ENCODE data around the gene KCNMA1.
"Not testable (repeated sequence)": the region's sequence is repeated elsewhere in the genome, so short reads cannot be mapped to it uniquely, and the experiment has no call there.

The KCNMA1 gene

GRCh38 chr10:77519791-77520190 is 117.8 kb downstream of the KCNMA1 start:
- not testable (repeated sequence) for H3K4me3 ChIP-seq (ENCODE audit: low read length); H3K27me3 ChIP-seq (ENCODE audit: control insufficient read depth, insufficient read depth, low read length); H3K27ac ChIP-seq (ENCODE audit: low read length); H3K36me3 ChIP-seq (ENCODE audit: control insufficient read depth, low read depth, low read length); H3K9ac ChIP-seq (ENCODE audit: low read length); H3K4me1 ChIP-seq (ENCODE audit: control insufficient read depth, low read depth, low read length); H3K9me3 ChIP-seq (ENCODE audit: control insufficient read depth, low read depth, low read length)

DNA sequence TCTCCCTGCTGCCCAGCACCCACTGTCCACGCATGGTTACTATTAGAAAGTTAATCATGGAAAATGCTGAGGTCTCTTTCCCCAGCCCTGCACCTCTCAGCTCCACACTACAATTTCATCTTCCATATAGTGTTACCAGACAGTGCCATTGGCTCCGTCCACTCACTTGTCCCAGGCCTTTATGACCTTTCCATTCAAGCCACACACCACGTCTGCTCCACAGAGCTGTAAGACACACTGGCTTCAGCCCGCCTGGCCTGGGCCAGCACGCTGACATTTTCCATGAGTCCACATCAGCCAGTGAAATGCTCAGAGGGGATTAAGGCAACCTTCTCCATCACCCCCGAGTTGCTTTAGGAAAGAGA is 118.7 kb downstream of the KCNMA1 start:
- Histone ChIP-seq H3K9ac (ENCODE audit: low read length) (no peak overlapping the region), H3K4me3 (ENCODE audit: low read length) (no peak overlapping the region), H3K27ac (ENCODE audit: low read length) (no peak overlapping the region), H3K27me3 (ENCODE audit: control insufficient read depth, insufficient read depth, low read length) (no peaks in the 10 kb centered on the region), H3K36me3 (ENCODE audit: control insufficient read depth, low read depth, low read length) (no peaks in the 10 kb centered on the region), H3K4me1 (ENCODE audit: control insufficient read depth, low read depth, low read length) (peaks cover 7% of the 10 kb centered on the region), H3K9me3 (ENCODE audit: control insufficient read depth, low read depth, low read length) (no peaks in the 10 kb centered on the region)

DNA sequence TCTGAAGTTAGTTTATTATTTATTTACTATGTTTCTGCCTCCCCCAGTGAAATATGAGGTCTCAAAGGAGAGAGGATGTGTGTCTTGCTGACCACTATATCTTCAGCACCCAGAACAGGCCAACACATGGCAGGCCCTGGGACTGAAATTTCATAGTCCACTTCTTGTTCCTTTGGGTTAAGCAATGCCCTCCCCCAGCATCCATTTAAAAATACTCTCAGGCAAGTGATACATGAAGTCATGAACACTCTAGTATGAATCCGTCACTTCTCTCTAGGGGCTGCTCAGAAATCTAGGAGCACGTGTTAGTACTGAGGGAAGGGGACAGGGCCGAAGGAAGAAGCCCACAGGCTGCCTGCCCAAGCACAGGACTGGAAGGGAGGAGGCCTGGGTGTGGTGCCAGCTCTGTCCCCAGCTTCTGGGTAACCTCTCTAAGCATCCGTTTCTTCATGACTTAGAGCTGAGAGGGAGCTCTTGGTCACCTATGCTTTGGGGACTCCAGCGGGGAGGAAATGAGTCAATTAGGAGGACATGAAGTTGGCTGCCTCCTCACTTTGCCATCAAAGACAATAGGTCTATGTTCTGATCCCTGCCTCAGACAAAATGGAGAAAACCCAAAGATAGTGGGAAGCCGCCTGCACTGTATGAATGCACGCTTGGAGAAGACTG is 119.2 kb downstream of the KCNMA1 start:
- H3K9ac ChIP-seq (ENCODE audit: low read length), result no peak overlapping the region

GRCh38 chr10:77516575-77516974 is 121.0 kb downstream of the KCNMA1 start:
- Histone ChIP-seq H3K27me3 (ENCODE audit: control insufficient read depth, insufficient read depth, low read length) (no peaks in the 10 kb centered on the region), H3K4me1 (ENCODE audit: control insufficient read depth, low read depth, low read length) (peaks cover 11% of the 10 kb centered on the region), H3K27ac (ENCODE audit: low read length) (no peak overlapping the region), H3K36me3 (ENCODE audit: control insufficient read depth, low read depth, low read length) (no peaks in the 10 kb centered on the region), H3K4me3 (ENCODE audit: low read length) (no peak overlapping the region), H3K9me3 (ENCODE audit: control insufficient read depth, low read depth, low read length) (no peaks in the 10 kb centered on the region), H3K9ac (ENCODE audit: low read length) (no peak overlapping the region)

More for the DNA sequence above, 119.2 kb downstream of the KCNMA1 start:
- H3K27me3 ChIP-seq (ENCODE audit: control insufficient read depth, insufficient read depth, low read length), result no peaks in the 10 kb centered on the region
- no peaks in the 10 kb centered on the region for H3K9me3 ChIP-seq (ENCODE audit: control insufficient read depth, low read depth, low read length)
- H3K4me1 ChIP-seq (ENCODE audit: control insufficient read depth, low read depth, low read length), result peaks cover 10% of the 10 kb centered on the region
- H3K27ac ChIP-seq (ENCODE audit: low read length), result no peak overlapping the region
- no peak overlapping the region for H3K4me3 ChIP-seq (ENCODE audit: low read length)
- H3K36me3 ChIP-seq (ENCODE audit: control insufficient read depth, low read depth, low read length), result no peaks in the 10 kb centered on the region

- Histone ChIP-seq H3K4me1 (ENCODE audit: control insufficient read depth, low read depth, low read length) (peaks cover 18% of the 10 kb centered on the region), H3K9ac (ENCODE audit: low read length) (no peak overlapping the region), H3K9me3 (ENCODE audit: control insufficient read depth, low read depth, low read length) (no peaks in the 10 kb centered on the region), H3K27me3 (ENCODE audit: control insufficient read depth, insufficient read depth, low read length) (no peaks in the 10 kb centered on the region), H3K27ac (ENCODE audit: low read length) (no peak overlapping the region), H3K4me3 (ENCODE audit: low read length) (no peak overlapping the region), H3K36me3 (ENCODE audit: control insufficient read depth, low read depth, low read length) (no peaks in the 10 kb centered on the region)
Observed at GRCh38 chr10:77514870-77515269, 122.7 kb downstream of the KCNMA1 start.

DNA sequence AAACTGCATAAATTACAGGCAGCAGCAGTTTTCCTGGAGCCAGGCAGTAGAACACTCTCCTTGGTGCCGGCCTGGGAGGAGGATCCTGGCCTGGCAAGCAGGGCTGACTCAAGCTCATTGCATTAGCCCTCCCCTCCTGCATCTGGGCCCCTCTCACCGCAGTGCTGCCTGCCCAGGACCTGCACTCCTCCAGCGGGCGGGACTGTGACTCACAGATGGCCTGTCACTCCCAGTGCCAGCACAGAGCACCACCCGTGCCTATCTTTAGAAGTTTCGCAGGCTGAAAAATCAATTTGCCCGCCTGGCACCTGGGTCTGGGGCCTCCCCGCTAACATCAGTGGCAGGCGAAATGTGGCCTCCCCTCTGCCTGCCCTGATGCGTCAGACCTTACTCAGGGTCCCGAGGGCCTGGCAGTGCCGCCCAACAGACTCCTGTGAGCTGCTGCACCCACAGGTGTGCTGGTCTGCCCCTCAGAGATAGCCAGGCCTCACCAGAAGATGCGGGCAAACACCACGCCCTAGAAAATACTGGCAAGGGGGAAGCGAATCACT is 123.8 kb downstream of the KCNMA1 start:
- peaks cover 18% of the 10 kb centered on the region for H3K4me1 ChIP-seq (ENCODE audit: control insufficient read depth, low read depth, low read length)
- H3K36me3 ChIP-seq (ENCODE audit: control insufficient read depth, low read depth, low read length), result no peaks in the 10 kb centered on the region
- no peaks in the 10 kb centered on the region for H3K27me3 ChIP-seq (ENCODE audit: control insufficient read depth, insufficient read depth, low read length)
- no peaks in the 10 kb centered on the region for H3K9me3 ChIP-seq (ENCODE audit: control insufficient read depth, low read depth, low read length)
- no peak overlapping the region for H3K27ac ChIP-seq (ENCODE audit: low read length)
- no peak overlapping the region for H3K9ac ChIP-seq (ENCODE audit: low read length)
- no peak overlapping the region for H3K4me3 ChIP-seq (ENCODE audit: low read length)

GRCh38 chr10:77513220-77513619 is 124.4 kb downstream of the KCNMA1 start:
- Histone ChIP-seq H3K9ac (ENCODE audit: low read length) (no peak overlapping the region), H3K4me3 (ENCODE audit: low read length) (no peak overlapping the region), H3K27me3 (ENCODE audit: control insufficient read depth, insufficient read depth, low read length) (no peaks in the 10 kb centered on the region), H3K4me1 (ENCODE audit: control insufficient read depth, low read depth, low read length) (peaks cover 18% of the 10 kb centered on the region), H3K36me3 (ENCODE audit: control insufficient read depth, low read depth, low read length) (no peaks in the 10 kb centered on the region), H3K9me3 (ENCODE audit: control insufficient read depth, low read depth, low read length) (no peaks in the 10 kb centered on the region), H3K27ac (ENCODE audit: low read length) (no peak overlapping the region)

DNA sequence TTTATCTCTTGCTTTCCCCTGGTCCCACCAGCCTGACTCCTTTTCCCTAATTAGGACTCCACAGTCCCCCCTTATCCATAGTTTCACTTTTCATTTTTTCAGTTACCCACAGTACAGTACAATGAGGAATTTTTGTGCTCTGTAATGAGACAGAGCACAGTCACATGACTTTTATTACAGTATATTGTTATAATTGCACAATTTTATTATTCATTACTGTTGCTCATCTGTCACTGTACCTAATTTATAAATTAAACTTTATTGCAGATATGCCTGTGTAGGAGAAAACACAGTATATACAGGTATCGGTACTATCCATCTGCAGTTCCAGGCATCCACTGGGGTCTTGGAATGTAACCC is 125.4 kb downstream of the KCNMA1 start:
- Histone ChIP-seq H3K4me1 (ENCODE audit: control insufficient read depth, low read depth, low read length) (peaks cover 18% of the 10 kb centered on the region), H3K36me3 (ENCODE audit: control insufficient read depth, low read depth, low read length) (no peaks in the 10 kb centered on the region), H3K4me3 (ENCODE audit: low read length) (no peak overlapping the region)

GRCh38 chr10:77511498-77512218 is 126.0 kb downstream of the KCNMA1 start:
- no peak overlapping the region for H3K9ac ChIP-seq (ENCODE audit: low read length)
- H3K4me3 ChIP-seq (ENCODE audit: low read length), result no peak overlapping the region
- no peaks in the 10 kb centered on the region for H3K9me3 ChIP-seq (ENCODE audit: control insufficient read depth, low read depth, low read length)
- no peaks in the 10 kb centered on the region for H3K36me3 ChIP-seq (ENCODE audit: control insufficient read depth, low read depth, low read length)
- no peaks in the 10 kb centered on the region for H3K27me3 ChIP-seq (ENCODE audit: control insufficient read depth, insufficient read depth, low read length)
- peaks cover 18% of the 10 kb centered on the region for H3K4me1 ChIP-seq (ENCODE audit: control insufficient read depth, low read depth, low read length)
- no peak overlapping the region for H3K27ac ChIP-seq (ENCODE audit: low read length)

More for the DNA sequence above, 125.4 kb downstream of the KCNMA1 start:
- Histone ChIP-seq H3K27me3 (ENCODE audit: control insufficient read depth, insufficient read depth, low read length) (no peaks in the 10 kb centered on the region), H3K9ac (ENCODE audit: low read length) (no peak overlapping the region), H3K9me3 (ENCODE audit: control insufficient read depth, low read depth, low read length) (no peaks in the 10 kb centered on the region), H3K27ac (ENCODE audit: low read length) (no peak overlapping the region)

DNA sequence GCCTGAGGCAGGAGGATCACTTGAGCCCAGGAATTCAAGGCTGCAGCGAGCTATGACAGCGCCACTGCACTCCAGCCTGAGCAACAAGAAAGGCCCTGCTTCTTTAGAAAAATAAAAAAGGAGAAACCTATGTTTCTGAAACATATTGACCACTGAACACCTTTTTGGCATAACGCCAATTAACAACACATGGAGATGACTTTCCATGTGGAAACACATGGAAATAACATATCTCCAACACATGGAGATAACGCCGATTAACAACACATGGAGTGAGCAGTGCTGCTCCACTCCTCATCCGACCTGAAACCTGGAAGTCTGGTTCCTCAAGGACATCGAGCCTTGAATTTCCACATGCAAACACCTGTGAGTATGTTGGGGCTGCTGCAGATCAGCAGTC is 126.9 kb downstream of the KCNMA1 start:
- Histone ChIP-seq H3K9ac (ENCODE audit: low read length) (no peak overlapping the region), H3K9me3 (ENCODE audit: control insufficient read depth, low read depth, low read length) (no peaks in the 10 kb centered on the region), H3K27ac (ENCODE audit: low read length) (no peak overlapping the region), H3K36me3 (ENCODE audit: control insufficient read depth, low read depth, low read length) (no peaks in the 10 kb centered on the region), H3K4me1 (ENCODE audit: control insufficient read depth, low read depth, low read length) (peaks cover 18% of the 10 kb centered on the region), H3K4me3 (ENCODE audit: low read length) (no peak overlapping the region), H3K27me3 (ENCODE audit: control insufficient read depth, insufficient read depth, low read length) (no peaks in the 10 kb centered on the region)

- no peaks in the 10 kb centered on the region for H3K9me3 ChIP-seq (ENCODE audit: control insufficient read depth, low read depth, low read length)
- no peak overlapping the region for H3K27ac ChIP-seq (ENCODE audit: low read length)
- H3K27me3 ChIP-seq (ENCODE audit: control insufficient read depth, insufficient read depth, low read length), result no peaks in the 10 kb centered on the region
- no peaks in the 10 kb centered on the region for H3K36me3 ChIP-seq (ENCODE audit: control insufficient read depth, low read depth, low read length)
- no peak overlapping the region for H3K9ac ChIP-seq (ENCODE audit: low read length)
- no peak overlapping the region for H3K4me3 ChIP-seq (ENCODE audit: low read length)
- H3K4me1 ChIP-seq (ENCODE audit: control insufficient read depth, low read depth, low read length), result peaks cover 18% of the 10 kb centered on the region
Observed at GRCh38 chr10:77510294-77510693, 127.3 kb downstream of the KCNMA1 start.

DNA sequence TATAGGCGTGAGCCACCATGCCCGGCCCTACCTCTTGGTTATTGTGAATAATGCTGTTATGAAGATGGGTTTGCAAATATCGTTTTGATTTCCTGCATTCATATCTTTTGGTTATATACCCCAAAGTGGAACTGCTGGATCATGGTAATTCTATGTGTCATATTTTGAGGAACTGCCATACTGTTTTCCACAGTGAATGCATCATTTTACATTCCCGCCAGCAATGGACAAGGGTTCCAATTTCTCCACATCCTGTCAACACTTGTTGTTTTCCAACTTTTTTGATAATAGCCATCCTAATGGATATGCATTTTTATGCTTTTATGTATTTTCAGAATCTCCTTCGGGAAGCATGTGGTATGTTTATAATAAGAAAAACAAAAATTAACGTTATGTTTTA is 128.2 kb downstream of the KCNMA1 start:
- Histone ChIP-seq H3K27me3 (ENCODE audit: control insufficient read depth, insufficient read depth, low read length) (no peaks in the 10 kb centered on the region), H3K36me3 (ENCODE audit: control insufficient read depth, low read depth, low read length) (no peaks in the 10 kb centered on the region), H3K27ac (ENCODE audit: low read length) (no peak overlapping the region), H3K9me3 (ENCODE audit: control insufficient read depth, low read depth, low read length) (no peaks in the 10 kb centered on the region), H3K9ac (ENCODE audit: low read length) (no peak overlapping the region), H3K4me3 (ENCODE audit: low read length) (no peak overlapping the region), H3K4me1 (ENCODE audit: control insufficient read depth, low read depth, low read length) (peaks cover 18% of the 10 kb centered on the region)

All from iPS-18a (cell line).